Endodermal cell (in vitro differentiated cells): Measurements from ENCODE around the gene MEF2D. TPM values are rescaled to one million over a fixed set of nuclear protein-coding genes. Genes with fewer than 3 reads are reported as not detected.

Experiments used
- DNase-seq: peaks from one replicate; pipeline ENCODE4 v3.0.0-alpha.2; 2017
- H3K27ac ChIP-seq: 2 replicates; pipeline ENCODE4 v1.5.1; 2013; ENCODE audit warnings: mild to moderate bottlenecking, low read depth, low read length, moderate library complexity
- H3K27me3 ChIP-seq: 2 replicates; pipeline ENCODE4 v1.6.1; 2013; ENCODE audit warnings: mild to moderate bottlenecking, low read length, moderate library complexity; ENCODE audit not compliant: insufficient read depth, control insufficient read depth, poor library complexity, severe bottlenecking
- H3K36me3 ChIP-seq: 2 replicates; pipeline ENCODE4 v1.7.0; 2013; ENCODE audit warnings: mild to moderate bottlenecking, low read length, moderate library complexity; ENCODE audit not compliant: control insufficient read depth, insufficient read depth
- H3K4me1 ChIP-seq: one replicate; pipeline ENCODE4 v1.7.0; 2013; ENCODE audit warnings: low read length; ENCODE audit not compliant: control insufficient read depth, insufficient read depth
- H3K4me3 ChIP-seq: 2 replicates; pipeline ENCODE4 v1.5.1; 2013; ENCODE audit warnings: mild to moderate bottlenecking, low read length, moderate library complexity
- H3K9ac ChIP-seq: 2 replicates; pipeline ENCODE4 v1.6.1; 2013; ENCODE audit warnings: mild to moderate bottlenecking, low read length, moderate library complexity; ENCODE audit not compliant: poor library complexity, severe bottlenecking; ENCODE audit errors: extremely low read depth
- H3K9me3 ChIP-seq: 2 replicates; pipeline ENCODE4 v1.6.1; 2013; ENCODE audit warnings: mild to moderate bottlenecking, low read length, moderate library complexity; ENCODE audit not compliant: control insufficient read depth
- H3K27ac Mint-ChIP-seq: 2 replicates; pipeline ENCODE4 v1.8.0; 2020; ENCODE audit warnings: mixed read lengths
- H3K27me3 Mint-ChIP-seq: 2 replicates; pipeline ENCODE4 v1.8.0; 2021; ENCODE audit warnings: mild to moderate bottlenecking, mixed read lengths; ENCODE audit not compliant: insufficient read depth
- H3K36me3 Mint-ChIP-seq: 2 replicates; pipeline ENCODE4 v1.8.0; 2020; ENCODE audit warnings: low read depth, mixed read lengths
- H3K4me1 Mint-ChIP-seq: 2 replicates; pipeline ENCODE4 v1.8.0; 2020; ENCODE audit warnings: mixed read lengths
- H3K4me3 Mint-ChIP-seq: 2 replicates; pipeline ENCODE4 v1.8.0; 2020; ENCODE audit warnings: mild to moderate bottlenecking, moderate library complexity, mixed read lengths
- H3K9me3 Mint-ChIP-seq: 2 replicates; pipeline ENCODE4 v1.8.0; 2020; ENCODE audit warnings: mild to moderate bottlenecking, mixed read lengths
- WGBS, 2 experiments: methylation state at CpG; one replicate each; pipeline versions ENCODE4 v1.1.5 to v1.1.7; 2013; ENCODE audit warnings: missing lambda C conversion rate in 2 of 2, mixed read lengths in 1 of 2; ENCODE audit not compliant: insufficient coverage in 1 of 2, insufficient read length in 1 of 2; 5-methylcytosine and 5-hydroxymethylcytosine counted together
- total RNA-seq, 2 donors: library from RNA; stranded (reverse); fragmentation: NEBNext Ultra II Directional in 1 of 2; extraction: Animal tissue kit (Norgen Biotek cat#: 25700) in 1 of 2; gene quantifications; 2 replicates in 1 of 2; 3 replicates in 1 of 2; pipeline ENCODE4 v1.2.1, GENCODE V29; 2021
- TF ChIP-seq, protein P1 (sequence below): fragments of 200-600 bp; sonication (generic); conservative IDR thresholded peaks from 2 replicates; pipeline ENCODE4 v1.5.0; 2021; ENCODE audit warnings: antibody characterized with exemption, mild to moderate bottlenecking

The MEF2D gene
- total RNA-seq, 2 donors from 2014 or later: 10.5 to 12.8 TPM

GRCh38 chr1:156452907-156453306 lies 47.7 kb downstream of the MEF2D start:
- H3K27ac Mint-ChIP-seq: no peak overlapping the region
- no peaks in the 10 kb centered on the region for H3K36me3 Mint-ChIP-seq
- DNase-seq: no peak
- no peaks in the 10 kb centered on the region for H3K27me3 ChIP-seq
- peaks cover 5% of the 10 kb centered on the region for H3K27me3 Mint-ChIP-seq
- no peaks in the 10 kb centered on the region for H3K9me3 ChIP-seq
- H3K27ac ChIP-seq: no peak overlapping the region
- H3K36me3 ChIP-seq: no peaks in the 10 kb centered on the region
- H3K4me1 Mint-ChIP-seq: peaks cover 21% of the 10 kb centered on the region
- no peak overlapping the region for H3K9ac ChIP-seq
- no peak overlapping the region for H3K4me3 Mint-ChIP-seq
- peaks cover 5% of the 10 kb centered on the region for H3K4me1 ChIP-seq
- H3K9me3 Mint-ChIP-seq: no peaks in the 10 kb centered on the region
- TF ChIP-seq, protein P1, sequence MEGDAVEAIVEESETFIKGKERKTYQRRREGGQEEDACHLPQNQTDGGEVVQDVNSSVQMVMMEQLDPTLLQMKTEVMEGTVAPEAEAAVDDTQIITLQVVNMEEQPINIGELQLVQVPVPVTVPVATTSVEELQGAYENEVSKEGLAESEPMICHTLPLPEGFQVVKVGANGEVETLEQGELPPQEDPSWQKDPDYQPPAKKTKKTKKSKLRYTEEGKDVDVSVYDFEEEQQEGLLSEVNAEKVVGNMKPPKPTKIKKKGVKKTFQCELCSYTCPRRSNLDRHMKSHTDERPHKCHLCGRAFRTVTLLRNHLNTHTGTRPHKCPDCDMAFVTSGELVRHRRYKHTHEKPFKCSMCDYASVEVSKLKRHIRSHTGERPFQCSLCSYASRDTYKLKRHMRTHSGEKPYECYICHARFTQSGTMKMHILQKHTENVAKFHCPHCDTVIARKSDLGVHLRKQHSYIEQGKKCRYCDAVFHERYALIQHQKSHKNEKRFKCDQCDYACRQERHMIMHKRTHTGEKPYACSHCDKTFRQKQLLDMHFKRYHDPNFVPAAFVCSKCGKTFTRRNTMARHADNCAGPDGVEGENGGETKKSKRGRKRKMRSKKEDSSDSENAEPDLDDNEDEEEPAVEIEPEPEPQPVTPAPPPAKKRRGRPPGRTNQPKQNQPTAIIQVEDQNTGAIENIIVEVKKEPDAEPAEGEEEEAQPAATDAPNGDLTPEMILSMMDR: no peak
- H3K4me3 ChIP-seq: no peak overlapping the region
- 93% methylated on average over 1 of the region's 1 CpG; no CpG with 5 or more reads in 1 of the 2 experiments for WGBS, 2 experiments

GRCh38 chr1:156451505-156452160 lies 48.9 kb downstream of the MEF2D start:
- H3K27ac ChIP-seq: no peak overlapping the region
- no peak overlapping the region for H3K4me3 ChIP-seq
- DNase-seq: no peak
- H3K9me3 ChIP-seq: no peaks in the 10 kb centered on the region
- H3K4me1 Mint-ChIP-seq: peaks cover 21% of the 10 kb centered on the region
- H3K4me1 ChIP-seq: peaks cover 5% of the 10 kb centered on the region
- no peak overlapping the region for H3K9ac ChIP-seq
- no peak overlapping the region for H3K4me3 Mint-ChIP-seq
- H3K27me3 ChIP-seq: no peaks in the 10 kb centered on the region
- H3K27me3 Mint-ChIP-seq: peaks cover 8% of the 10 kb centered on the region
- TF ChIP-seq, protein P1: peak; percentile 51
- 91 to 93% methylated on average over 5 of the region's 5 CpGs for WGBS, 2 experiments
- H3K27ac Mint-ChIP-seq: no peak overlapping the region
- H3K36me3 Mint-ChIP-seq: no peaks in the 10 kb centered on the region
- no peaks in the 10 kb centered on the region for H3K36me3 ChIP-seq
- no peaks in the 10 kb centered on the region for H3K9me3 Mint-ChIP-seq

DNA sequence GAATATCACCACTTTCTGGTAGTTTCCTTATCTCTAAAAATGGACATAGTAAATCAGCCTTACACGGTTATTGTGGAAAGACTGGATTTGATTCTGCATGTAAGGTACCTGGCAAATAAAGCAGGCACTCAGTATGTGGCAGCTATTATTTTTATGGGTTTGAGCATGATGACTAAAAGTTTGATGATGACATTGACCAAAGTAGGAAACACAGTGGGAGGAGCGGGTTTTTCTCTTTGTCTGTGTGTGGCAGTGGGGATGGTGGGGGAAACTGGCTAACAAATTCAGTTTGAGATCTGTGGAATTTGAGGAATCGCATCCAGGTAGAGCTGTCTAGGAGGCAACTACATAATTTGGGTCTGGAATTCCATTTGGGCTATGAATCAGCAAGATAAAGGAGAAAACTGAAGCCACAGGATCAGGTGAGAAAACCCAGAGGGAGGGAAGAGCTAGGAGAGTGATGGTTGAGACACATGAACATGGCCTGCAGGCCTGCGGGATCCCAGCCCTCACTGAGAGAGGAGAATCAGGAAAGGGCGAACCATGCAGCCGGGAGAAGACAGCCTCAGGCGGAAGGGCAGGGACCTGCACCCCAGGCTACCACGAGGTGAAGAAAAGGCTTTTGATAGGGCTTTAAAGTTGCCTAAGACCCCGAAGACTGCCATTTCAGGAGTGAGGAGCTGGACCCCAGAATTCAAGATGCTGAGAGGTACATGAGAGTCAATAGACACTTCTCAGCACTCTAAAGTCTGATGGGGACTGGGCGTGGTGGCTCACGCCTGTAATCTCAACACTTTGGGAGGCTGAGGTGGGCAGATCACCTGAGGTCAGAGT lies 52.2 kb downstream of the MEF2D start:
- no peak overlapping the region for H3K27ac Mint-ChIP-seq
- Histone ChIP-seq H3K9ac (no peak overlapping the region), H3K4me3 (no peak overlapping the region), H3K9me3 (no peaks in the 10 kb centered on the region), H3K27ac (no peak overlapping the region), H3K4me1 (peaks cover 5% of the 10 kb centered on the region), H3K36me3 (no peaks in the 10 kb centered on the region), H3K27me3 (peaks cover 11% of the 10 kb centered on the region)
- H3K36me3 Mint-ChIP-seq: no peaks in the 10 kb centered on the region
- TF ChIP-seq, protein P1: no peak
- H3K9me3 Mint-ChIP-seq: no peaks in the 10 kb centered on the region
- peak; percentile 65 for DNase-seq
- no peak overlapping the region for H3K4me3 Mint-ChIP-seq
- peaks cover 18% of the 10 kb centered on the region for H3K4me1 Mint-ChIP-seq
- WGBS, 2 experiments: 91 to 93% methylated on average over 8 to 11 of the region's 11 CpGs
- H3K27me3 Mint-ChIP-seq: peaks cover 17% of the 10 kb centered on the region
